Activated CD8-positive, alpha-beta memory T cell treated with anti-CD3 and anti-CD28 coated beads for 36 hours (primary cell): ENCODE measurements around the gene TMEM143. TPM values are rescaled to one million over a fixed set of nuclear protein-coding genes. Genes with fewer than 3 reads are reported as not detected.

Source experiments
- CTCF ChIA-PET: fragments of 350-600 bp; sonication (Branson Sonifier 250); formaldehyde crosslinking; loops from one replicate; lab custom pipeline; 2021; ENCODE audit warnings: antibody characterized with exemption; lab: Charles Lee
- POLR2A ChIA-PET: fragments of 350-600 bp; sonication (Branson Sonifier 250); formaldehyde crosslinking; loops from one replicate; lab custom pipeline; 2021; ENCODE audit warnings: antibody characterized with exemption; lab: Charles Lee
- total RNA-seq, 2 experiments: library from RNA; stranded (reverse); gene quantifications; one replicate each; pipeline ENCODE4 v1.2.3, GENCODE V29; 2021

The TMEM143 gene
- total RNA-seq, 2 experiments from 2014 or later: 12.7 to 14.1 TPM

DNA sequence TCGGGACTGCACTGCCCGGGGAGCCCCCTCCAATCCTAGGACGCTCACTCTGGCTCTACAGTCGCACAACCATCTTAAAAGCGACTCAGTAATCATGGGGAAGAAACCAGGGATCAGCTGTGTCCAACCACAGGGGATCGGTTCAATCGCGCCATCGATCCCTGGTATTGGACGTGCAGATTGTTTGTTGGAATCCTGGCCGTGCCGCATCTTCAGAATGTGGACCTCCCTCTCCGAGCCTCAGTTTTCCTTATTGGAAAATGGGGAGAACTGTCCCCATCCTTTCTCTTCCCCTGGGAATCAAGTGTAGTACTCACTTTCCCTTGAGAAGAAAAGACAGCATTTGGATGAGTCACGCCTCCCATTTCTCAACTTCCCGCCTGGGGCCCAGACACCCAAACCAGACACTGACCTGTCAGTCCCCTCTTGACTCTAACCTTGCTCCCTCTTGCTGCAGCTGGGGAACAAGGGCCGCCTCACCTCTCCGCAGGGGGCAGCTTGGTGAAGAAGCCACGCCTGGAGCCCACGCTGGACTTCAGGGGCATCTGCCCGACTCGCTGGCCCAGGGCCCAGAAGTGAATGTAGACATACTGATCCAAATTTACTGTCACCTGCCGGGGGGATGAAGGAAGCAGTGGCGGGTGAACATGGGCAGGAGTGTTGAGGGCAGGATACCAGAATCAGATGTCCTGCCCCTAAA lies 20.7 kb downstream of the TMEM143 start:
- ChIA-PET CTCF (no interaction called here), POLR2A (no interaction called here)

DNA sequence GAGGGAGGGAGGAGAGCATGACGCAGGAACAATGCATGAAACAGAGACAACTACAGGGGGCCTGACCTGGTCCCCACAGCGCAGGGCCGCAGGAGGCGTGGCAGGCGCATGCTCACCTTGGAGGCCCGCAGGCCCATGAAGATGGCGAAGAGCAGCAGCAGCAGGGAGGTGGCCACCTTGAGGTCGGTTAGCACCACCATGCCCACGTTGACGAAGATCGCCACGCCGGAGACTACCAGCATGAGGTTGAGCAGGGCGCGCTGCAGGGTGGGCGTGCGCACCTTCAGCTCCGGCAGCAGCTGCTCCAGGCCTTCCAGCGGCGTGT lies 21.4 kb downstream of the TMEM143 start:
- ChIA-PET CTCF (no interaction called here), POLR2A (no interaction called here)

DNA sequence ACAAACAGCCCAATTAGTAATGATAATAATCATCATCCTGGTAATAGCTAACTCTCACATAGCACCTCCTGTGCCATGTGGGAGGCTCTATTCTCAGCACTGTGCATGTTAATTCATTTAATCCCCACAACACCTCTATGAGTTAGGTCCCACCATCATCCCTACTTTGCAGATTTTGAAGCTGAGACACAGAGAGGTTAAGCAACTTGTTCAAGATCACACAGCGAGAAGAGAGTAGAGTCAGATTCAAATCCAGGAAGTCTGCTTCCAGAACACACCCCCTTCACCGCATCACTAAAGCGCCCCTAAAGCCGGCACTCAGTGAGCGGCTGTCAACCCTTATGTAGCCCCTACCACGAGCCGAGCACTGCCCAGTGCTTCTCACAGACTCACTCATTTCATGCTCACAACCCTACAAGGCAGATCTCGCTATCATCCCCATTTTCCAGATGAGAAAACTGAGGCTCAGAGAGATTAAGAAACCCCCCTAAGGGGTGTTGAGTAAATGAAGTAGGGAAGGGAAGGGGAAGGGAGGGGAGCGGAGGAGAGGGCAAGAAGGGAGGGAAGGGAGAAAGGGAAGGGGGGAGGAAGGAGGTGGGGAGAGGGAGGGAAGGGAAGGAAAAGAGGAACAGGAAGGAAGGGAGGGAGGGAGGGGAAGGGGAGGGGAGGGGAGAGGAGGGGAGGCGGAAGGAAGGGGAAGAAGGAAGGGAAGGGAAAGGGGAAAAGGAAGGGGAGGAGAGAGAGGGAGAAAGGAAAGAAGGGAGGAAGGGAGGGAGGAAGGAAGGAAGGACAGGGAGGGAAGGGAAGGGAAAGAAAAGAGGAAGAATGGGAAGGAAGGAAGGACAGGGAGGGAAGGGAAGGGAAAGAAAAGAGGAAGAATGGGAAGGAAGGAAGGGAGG lies 22.0 kb downstream of the TMEM143 start:
- POLR2A ChIA-PET: no interaction called here
- CTCF ChIA-PET: interaction anchor here (0.9 kb wide), 1 partner anchor 27 kb away, joined by 3 read pairs; no protein-coding TSS in a partner anchor

DNA sequence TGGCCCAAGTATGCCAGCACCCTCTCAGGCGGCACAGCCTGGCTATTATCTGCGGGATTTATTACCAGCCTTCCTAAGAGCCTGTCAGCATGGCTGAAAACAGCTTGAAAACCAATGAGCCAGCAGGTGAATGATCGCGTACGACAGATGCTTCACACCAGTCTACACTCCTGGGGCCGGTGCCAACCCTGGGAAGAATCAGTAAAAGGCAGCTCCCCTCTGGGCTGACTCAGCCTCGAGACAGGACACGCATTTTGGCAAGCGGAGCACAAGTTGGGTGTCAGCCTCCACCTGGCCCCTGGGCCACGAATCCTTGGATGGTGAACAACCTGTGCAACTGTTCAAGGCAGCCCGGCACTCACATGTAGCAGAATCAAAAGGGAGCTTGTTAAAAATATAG lies 22.7 kb downstream of the TMEM143 start:
- CTCF ChIA-PET: interaction anchor here (0.9 kb wide), 1 partner anchor 27 kb away, joined by 3 read pairs; no protein-coding TSS in a partner anchor
- POLR2A ChIA-PET: no interaction called here

DNA sequence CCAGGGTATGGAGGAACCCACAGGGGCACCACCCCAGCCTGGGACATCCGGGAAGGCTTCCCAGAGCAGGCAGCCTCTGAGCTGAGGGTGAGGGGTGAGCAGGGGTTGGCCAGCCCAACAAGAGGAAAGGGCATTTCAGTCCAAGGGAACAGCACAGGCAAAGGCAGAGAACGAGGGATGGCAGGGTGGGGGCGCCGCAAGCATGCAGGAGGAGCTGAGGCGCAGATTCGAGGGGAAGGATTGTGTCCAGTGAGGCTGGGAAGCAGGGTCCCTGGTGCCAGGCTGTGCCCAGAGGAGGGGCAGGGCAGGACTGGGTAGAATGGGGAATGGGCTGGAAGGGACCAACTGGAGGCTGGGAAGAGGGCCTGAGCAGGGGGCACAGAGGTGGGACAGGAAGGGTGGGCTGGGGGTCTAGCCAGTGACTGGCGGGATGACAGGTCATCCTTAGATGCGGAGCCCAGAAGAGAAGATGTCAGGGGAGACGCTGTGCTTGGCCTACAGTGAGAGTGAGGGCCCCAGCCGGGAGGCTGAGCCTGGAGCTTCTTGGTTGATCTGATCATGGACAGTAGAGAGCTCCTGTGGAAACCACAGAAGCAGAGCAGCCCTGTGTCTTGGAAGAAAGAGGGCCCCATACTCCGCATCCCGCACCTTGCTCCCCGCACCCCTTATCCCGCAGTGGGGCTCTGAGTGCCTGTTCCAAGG lies 24.8 kb downstream of the TMEM143 start:
- CTCF ChIA-PET: no interaction called here

DNA sequence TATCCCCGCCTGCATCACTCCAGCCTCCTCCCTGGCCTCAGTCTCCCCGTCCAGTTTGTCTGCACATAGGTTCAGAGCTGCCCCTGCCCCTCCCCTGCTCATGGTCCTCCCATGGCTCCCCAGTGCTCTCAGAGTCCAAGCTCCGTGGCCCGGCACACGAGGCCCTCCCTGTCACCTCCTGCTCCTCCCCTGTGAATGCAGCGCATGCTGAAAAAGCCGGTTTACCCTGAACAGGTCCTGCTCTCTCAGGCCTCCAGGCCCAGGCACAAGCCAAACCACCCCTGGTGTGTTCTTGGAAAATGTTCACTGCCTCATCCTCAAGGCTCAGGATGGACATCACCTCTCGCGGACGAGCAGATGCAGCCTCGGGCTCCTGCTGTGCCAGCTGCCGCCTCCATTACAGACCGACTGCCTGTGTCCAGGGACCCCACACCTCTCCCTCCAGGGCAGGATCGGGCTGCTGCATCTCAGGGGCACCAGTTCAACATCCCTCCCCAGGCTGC lies 25.4 kb downstream of the TMEM143 start:
- POLR2A ChIA-PET: no interaction called here
- CTCF ChIA-PET: no interaction called here

More for the DNA sequence above, 24.8 kb downstream of the TMEM143 start:
- POLR2A ChIA-PET: interaction anchor here (0.6 kb wide), 1 partner anchor 52 kb away, joined by 3 read pairs; the partner anchor contains the start of gene KDELR1

DNA sequence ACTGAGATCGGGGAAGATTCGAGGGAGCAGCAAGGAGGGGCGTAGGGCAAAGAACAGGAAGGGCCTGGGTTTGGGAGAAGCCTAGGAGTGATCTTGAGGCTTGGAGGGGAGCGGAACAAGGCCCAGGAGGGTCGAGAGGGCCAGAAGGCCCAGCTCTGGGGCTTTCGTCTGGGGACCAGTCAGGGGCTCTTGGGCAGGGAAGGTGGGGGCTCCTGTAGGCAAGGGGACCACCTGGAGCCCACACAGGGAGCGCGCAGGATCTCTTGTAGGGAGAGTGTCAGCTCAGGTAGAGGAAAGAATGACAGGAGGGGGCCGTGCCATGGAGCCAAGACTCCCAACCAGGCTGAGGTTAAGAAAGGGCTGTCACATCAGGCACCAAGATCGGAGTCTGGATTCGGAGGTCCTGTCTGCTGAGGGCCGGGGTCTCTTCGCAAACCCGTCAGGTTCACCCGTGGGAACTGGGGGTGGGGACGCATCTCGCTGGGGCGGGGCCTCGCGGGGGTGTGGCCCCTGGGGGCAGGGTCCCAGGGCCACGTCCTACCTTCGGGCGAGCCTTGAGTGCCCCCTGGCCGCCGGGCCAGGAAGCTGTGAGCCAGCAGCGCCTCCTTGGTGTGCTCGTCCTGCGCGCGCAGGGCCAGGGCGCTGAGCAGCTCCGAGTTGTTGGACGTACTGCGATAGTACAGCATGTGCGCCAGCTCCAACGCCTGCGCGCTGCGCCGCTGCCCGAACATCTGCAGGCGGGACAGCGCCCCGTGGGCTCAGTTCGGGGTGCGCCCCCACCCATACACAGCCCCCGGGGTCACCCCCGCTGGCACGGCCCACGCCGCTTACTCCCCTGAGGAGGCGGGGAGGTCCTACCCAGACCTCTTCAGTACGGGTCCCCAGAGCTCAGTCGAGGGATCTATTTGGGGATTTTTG lies 30.0 kb downstream of the TMEM143 start:
- ChIA-PET CTCF (interaction anchor here (0.6 to 5.7 kb wide), 18 partner anchors 12 to 271 kb away, joined by 3 to 120 read pairs (median 4); partner anchors contain the start of genes EMP3, KDELR1, SYNGR4 and TMEM143), POLR2A (interaction anchor here (0.5 to 2.0 kb wide), 6 partner anchors 10 to 1160 kb away, joined by 3 to 20 read pairs (median 3); partner anchors contain the start of genes SYNGR4 and TMEM143)

DNA sequence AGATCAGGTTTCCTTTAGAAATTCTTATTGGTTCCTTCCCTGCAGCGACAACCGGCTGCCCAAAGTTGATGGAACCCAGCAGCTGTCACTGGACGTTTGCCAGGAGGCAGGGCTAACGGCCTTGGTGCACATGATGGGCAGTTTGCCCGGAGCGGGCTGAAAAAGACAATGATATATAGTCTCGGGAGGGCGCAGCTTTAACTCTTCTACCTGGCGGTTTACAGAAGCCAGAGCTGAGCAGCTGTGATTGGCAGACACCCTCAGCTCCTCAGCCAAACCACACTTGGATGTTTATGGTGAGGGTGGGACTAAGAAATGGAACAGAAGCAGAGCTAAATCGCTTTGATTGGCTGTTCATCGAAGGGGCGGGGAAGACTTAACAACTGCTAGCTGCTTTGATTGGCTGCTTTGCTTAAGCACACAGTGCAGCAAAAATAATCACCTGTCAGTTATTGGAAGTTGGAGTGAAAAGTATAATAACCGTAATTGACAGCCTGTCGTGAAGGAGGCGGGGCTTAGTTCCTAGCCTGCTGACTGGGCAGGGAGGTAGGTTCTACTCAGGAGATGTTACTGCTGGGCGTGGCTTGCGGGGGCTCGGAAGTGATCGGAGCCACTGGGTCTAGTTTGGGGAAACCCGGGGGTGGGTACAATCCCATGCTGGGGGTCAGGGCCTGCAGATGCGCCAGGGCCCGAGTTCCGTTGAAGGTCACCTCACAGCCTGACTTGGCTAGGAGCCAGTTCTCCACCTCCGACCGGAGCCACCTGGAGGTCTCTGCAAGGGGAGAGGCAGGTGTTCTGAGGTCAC lies 30.9 kb downstream of the TMEM143 start:
- POLR2A ChIA-PET: interaction anchor here (0.5 to 2.0 kb wide), 2 partner anchors 11 to 1161 kb away, joined by 3 to 20 read pairs; a partner anchor contains a TSS
- CTCF ChIA-PET: interaction anchor here (0.6 to 5.7 kb wide), 10 partner anchors 11 to 272 kb away, joined by 3 to 120 read pairs (median 6); partner anchors contain the start of genes EMP3, KDELR1, SYNGR4 and TMEM143

DNA sequence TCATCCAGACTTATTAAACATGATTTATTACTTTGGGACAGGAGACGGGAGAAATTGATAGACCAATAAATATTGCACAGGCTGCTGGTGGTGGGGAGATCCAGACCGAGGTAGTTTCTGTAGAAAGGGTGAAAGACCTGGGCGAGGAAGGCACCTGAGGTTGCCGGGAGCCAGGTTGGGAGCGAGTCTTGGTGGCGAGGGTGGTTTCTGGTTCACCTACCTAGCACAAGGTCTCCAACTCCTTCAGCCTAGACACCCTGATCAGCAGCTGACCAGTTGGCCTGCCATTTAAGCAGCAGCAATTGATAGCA lies 31.4 kb downstream of the TMEM143 start:
- POLR2A ChIA-PET: interaction anchor here (2.0 kb wide), 1 partner anchor 11 kb away, joined by 20 read pairs; a partner anchor contains a TSS
- CTCF ChIA-PET: interaction anchor here (0.6 to 5.7 kb wide), 3 partner anchors 11 to 22 kb away, joined by 3 to 120 read pairs (median 17); partner anchors contain the start of gene EMP3

DNA sequence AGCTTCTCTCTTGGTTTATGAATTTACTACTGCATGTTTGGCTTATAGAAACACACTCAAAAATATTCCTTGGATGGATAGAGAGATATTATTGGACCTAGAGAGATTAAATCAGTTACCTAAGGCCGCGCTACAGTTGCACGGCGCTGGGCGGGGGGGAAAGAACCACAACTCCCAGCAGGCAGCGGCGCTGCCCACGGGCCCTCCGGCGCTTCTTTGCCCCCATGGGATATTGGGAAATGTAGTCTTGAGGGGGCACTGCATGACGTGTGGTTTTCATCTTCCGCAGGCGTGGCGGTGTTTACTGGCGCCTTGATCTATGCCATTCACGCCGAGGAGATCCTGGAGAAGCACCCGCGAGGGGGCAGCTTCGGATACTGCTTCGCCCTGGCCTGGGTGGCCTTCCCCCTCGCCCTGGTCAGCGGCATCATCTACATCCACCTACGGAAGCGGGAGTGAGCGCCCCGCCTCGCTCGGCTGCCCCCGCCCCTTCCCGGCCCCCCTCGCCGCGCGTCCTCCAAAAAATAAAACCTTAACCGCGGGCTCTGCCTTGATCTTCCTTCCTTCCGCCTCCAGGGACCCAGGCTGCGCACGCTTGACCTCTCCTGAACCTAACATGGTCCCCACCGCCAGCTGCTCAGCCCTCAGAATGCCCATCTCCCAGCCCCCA lies 33.6 kb downstream of the TMEM143 start:
- ChIA-PET CTCF (interaction anchor here (0.9 to 2.7 kb wide), 3 partner anchors 9 to 15 kb away, joined by 3 to 13 read pairs (median 3); a partner anchor contains a TSS), POLR2A (interaction anchor here (0.7 to 1.0 kb wide), 2 partner anchors 9 kb away, joined by 3 to 5 read pairs; no protein-coding TSS in a partner anchor)

DNA sequence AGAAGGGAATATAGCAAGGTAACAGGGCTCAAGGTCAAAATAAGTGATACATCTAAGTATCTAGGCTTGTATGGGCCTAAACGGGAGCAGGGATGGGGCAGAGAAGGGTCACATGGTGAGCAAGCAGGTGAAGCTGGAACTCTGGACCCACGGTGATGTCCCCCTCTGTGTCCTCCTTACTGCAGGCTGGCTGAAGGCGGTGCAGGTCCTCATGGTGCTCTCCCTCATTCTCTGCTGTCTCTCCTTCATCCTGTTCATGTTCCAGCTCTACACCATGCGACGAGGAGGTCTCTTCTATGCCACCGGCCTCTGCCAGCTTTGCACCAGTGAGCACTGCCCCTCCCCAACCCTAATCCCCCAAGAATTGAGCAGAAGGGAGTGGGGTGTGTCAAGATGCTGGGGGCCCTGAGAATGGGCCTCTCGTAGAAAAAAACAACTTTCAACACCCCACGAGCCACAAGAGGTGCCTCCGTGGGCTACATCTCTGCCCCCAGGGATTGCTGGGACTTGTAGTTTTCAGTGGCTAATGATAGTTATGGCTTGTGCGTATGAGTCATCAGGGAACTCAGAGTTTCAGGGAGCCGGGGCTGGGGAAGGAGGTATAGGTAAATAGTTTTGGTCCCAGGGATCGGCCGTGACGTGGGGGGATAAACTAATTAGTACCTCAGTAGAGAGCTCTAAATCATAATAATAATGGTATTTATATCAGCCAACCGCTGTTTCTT lies 34.4 kb downstream of the TMEM143 start:
- POLR2A ChIA-PET: interaction anchor here (0.8 to 1.0 kb wide), 2 partner anchors 8 to 40 kb away, joined by 3 read pairs; no protein-coding TSS in a partner anchor

DNA sequence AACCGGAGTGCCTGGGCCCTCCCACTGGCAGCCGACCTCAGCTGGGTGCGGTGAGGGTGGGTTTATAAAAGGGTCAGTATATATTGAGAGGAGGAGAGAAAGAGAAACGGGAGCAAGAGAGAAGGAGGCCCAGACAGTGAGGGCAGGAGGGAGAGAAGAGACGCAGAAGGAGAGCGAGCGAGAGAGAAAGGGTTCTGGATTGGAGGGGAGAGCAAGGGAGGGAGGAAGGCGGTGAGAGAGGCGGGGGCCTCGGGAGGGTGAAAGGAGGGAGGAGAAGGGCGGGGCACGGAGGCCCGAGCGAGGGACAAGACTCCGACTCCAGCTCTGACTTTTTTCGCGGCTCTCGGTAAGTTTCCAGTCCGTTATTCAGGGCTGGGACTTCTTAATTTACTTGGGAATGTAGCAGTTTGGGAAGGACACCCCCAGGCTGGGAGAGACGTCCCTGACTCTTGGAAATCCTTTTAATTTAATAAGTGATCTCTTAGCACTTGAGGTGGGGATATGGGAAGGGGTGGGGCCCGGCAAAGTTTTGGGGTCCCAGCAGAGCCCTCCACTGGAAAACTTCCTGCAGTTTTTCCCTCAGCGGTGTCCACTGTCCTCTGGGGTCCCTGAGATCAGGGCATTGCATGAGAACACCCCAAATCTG lies 38.4 kb downstream of the TMEM143 start, which contains the start of gene EMP3:
Gene EMP3, plus strand, starts transcription at position 288 of the 646 bp plus-strand sequence. CDS start 1,293 bp downstream, outside the sequence.
- CTCF ChIA-PET: interaction anchor here (10.6 kb wide), 1 partner anchor 9 kb away, joined by 120 read pairs; no protein-coding TSS in a partner anchor
- POLR2A ChIA-PET: interaction anchor here (0.6 kb wide), 1 partner anchor 32 kb away, joined by 4 read pairs; no protein-coding TSS in a partner anchor

More for the DNA sequence above, 34.4 kb downstream of the TMEM143 start:
- CTCF ChIA-PET: interaction anchor here (0.7 to 2.7 kb wide), 4 partner anchors 8 to 39 kb away, joined by 3 to 13 read pairs (median 3); a partner anchor contains a TSS

DNA sequence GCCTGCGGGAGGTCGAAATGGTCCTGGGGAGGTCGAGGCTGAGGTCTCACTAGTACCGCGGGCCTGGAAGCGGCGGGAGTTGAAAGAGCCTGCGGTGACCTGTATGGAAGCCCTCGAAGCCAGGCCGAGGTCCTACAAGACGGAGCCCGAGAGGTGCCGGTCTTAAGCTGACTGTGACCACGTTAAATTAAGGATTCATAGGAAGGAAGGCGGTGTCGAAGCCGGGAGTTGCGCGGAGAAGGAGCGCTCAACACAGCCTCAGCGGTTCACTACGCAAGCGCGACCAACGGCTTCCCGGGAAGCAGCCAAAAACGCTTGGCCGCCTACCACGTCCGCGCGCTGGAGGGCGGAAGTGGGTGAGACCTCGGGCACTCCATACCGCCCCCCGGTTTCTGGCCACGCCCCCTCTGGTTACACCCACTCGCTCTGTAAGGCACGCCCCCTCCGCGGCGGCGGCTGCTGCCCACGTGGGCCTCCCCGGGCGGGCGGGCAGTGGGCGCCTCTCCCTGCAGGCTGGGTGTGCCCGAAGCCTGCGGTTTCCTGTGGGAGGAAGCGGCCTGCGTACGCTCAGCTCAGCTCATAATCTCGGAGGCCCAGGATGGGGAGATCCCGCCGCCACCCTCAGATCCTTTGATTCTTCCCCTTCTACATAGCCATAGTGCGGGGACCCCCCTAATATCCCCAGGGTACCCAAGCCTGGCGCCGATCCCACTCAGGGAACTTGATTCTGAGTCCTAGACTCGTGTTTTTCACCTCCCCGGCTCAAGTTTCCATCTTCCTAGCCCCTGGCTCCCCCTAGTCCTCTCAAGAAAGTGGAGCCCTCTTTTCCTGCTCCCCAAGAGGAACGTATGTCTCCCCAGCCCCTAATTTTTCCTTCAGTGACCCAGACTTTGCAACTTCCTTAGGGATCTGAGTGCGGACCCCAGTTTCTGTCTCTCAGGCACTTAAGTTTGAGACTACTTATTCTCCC lies 41.8 kb downstream of the TMEM143 start:
- POLR2A ChIA-PET: interaction anchor here (1.0 to 1.8 kb wide), 3 partner anchors 8 to 42 kb away, joined by 3 to 20 read pairs (median 15); partner anchors contain the start of genes SYNGR4 and TMEM143
- CTCF ChIA-PET: interaction anchor here (1.6 to 10.6 kb wide), 3 partner anchors 8 to 29 kb away, joined by 6 to 120 read pairs (median 13); no protein-coding TSS in a partner anchor

DNA sequence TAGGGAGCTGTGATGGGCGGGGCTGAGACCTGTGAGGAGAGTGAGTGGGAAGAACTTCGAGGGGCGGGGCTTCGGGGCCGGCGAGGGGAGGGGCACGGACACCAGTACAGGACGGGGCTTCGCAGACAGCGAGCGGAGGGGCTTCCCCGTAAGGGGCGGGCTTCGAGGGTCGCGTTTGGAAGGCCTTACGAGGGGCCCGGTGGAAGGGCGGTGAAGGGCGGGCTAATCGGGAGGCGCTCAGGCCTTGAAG lies 42.4 kb downstream of the TMEM143 start:
- ChIA-PET CTCF (interaction anchor here (1.3 to 10.6 kb wide), 4 partner anchors 9 to 169 kb away, joined by 3 to 120 read pairs (median 10); no protein-coding TSS in a partner anchor), POLR2A (interaction anchor here (0.6 to 1.8 kb wide), 4 partner anchors 8 to 1253 kb away, joined by 3 to 20 read pairs (median 4); no protein-coding TSS in a partner anchor)
